ENCODE measurements around the gene PGAP3. TPM values are rescaled to one million over a fixed set of nuclear protein-coding genes. Genes with fewer than 3 reads are reported as not detected.
A peak's percentile ranks its signal among the peaks of the same experiment; 100 is the strongest.

PGAP3 gene
- total RNA-seq, 1 donor from 2014 or later, result 12.9 TPM

DNA sequence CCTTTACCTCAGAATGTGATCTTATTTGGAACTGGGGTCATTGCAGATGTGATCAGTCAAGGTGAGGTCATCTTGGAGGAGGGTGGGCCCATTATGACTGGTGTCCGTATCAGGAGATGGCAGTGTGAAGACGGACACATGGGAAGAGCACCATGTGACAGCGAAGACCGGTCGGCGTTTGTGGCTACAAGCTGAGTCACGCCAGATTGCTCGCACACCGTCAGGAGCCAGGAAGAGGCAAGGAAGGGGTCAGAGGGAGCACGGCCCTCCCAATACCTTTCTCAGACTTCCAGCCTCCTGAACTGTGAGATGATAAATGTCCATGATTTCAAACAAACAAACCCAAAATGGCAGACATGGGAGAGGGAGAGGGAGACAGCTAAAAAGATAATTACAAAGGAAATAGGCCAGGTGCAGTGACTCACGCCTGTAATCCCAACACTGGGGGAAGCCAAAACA lies 37.7 kb downstream of the PGAP3 start:
- H3K4me3 Mint-ChIP-seq (ENCODE audit: low read depth), result no peak overlapping the region
- intact Hi-C loops (cut with micrococcal nuclease), result no loop called here
- H3K9me3 Mint-ChIP-seq, result no peaks in the 10 kb centered on the region
- peaks cover 6% of the 10 kb centered on the region for H3K36me3 Mint-ChIP-seq (ENCODE audit: low read depth)
- no peak for DNase-seq (ENCODE audit: low spot score)
- H3K4me1 Mint-ChIP-seq (ENCODE audit: low read depth), result peaks cover 13% of the 10 kb centered on the region
- H3K27ac Mint-ChIP-seq, result no peak overlapping the region
- H3K27me3 Mint-ChIP-seq (ENCODE audit: low read depth), result no peaks in the 10 kb centered on the region

GRCh38 chr17:39648616-39649366 lies 39.1 kb downstream of the PGAP3 start:
- no peaks in the 10 kb centered on the region for H3K27me3 Mint-ChIP-seq (ENCODE audit: low read depth)
- no peaks in the 10 kb centered on the region for H3K9me3 Mint-ChIP-seq
- intact Hi-C loops (cut with micrococcal nuclease), result no loop called here
- H3K36me3 Mint-ChIP-seq (ENCODE audit: low read depth), result no peaks in the 10 kb centered on the region
- H3K4me1 Mint-ChIP-seq (ENCODE audit: low read depth), result peaks cover 11% of the 10 kb centered on the region
- H3K27ac Mint-ChIP-seq, result no peak overlapping the region
- DNase-seq (ENCODE audit: low spot score), result no peak
- H3K4me3 Mint-ChIP-seq (ENCODE audit: low read depth), result no peak overlapping the region

DNA sequence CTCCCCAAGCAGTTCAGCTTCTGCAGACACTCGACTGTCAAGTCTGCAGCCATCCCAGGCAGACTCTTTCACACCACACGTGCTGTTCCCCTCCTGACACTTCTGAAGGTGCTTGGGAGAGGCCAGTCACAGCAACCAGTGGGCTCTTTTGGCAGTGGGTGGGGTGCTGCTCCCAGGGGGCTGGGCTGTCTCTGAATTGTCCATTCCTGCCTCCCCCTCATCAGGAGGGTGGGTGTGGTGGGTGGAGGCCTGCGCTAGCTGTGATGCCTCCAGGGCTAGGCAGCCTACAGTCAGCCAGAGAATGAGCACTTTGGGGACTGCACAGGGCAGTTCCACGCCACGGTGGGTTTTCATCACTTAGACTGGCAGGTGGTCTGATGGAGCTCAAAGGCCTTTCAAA lies 40.6 kb downstream of the PGAP3 start:
- DNase-seq (ENCODE audit: low spot score), result no peak
- Mint-ChIP-seq H3K27me3 (ENCODE audit: low read depth) (no peaks in the 10 kb centered on the region), H3K27ac (no peak overlapping the region), H3K4me1 (ENCODE audit: low read depth) (peaks cover 15% of the 10 kb centered on the region), H3K36me3 (ENCODE audit: low read depth) (no peaks in the 10 kb centered on the region), H3K9me3 (no peaks in the 10 kb centered on the region), H3K4me3 (ENCODE audit: low read depth) (no peak overlapping the region)
- intact Hi-C loops (cut with micrococcal nuclease), result no loop called here

- DNase-seq (ENCODE audit: low spot score), result no peak
- Mint-ChIP-seq H3K4me1 (ENCODE audit: low read depth) (peaks cover 26% of the 10 kb centered on the region), H3K9me3 (no peaks in the 10 kb centered on the region), H3K27ac (no peak overlapping the region), H3K36me3 (ENCODE audit: low read depth) (peaks cover 2% of the 10 kb centered on the region), H3K4me3 (ENCODE audit: low read depth) (no peak overlapping the region), H3K27me3 (ENCODE audit: low read depth) (no peaks in the 10 kb centered on the region)
- intact Hi-C loops (cut with micrococcal nuclease), result no loop called here
Measured at GRCh38 chr17:39643271-39643670, 44.6 kb downstream of the PGAP3 start.

DNA sequence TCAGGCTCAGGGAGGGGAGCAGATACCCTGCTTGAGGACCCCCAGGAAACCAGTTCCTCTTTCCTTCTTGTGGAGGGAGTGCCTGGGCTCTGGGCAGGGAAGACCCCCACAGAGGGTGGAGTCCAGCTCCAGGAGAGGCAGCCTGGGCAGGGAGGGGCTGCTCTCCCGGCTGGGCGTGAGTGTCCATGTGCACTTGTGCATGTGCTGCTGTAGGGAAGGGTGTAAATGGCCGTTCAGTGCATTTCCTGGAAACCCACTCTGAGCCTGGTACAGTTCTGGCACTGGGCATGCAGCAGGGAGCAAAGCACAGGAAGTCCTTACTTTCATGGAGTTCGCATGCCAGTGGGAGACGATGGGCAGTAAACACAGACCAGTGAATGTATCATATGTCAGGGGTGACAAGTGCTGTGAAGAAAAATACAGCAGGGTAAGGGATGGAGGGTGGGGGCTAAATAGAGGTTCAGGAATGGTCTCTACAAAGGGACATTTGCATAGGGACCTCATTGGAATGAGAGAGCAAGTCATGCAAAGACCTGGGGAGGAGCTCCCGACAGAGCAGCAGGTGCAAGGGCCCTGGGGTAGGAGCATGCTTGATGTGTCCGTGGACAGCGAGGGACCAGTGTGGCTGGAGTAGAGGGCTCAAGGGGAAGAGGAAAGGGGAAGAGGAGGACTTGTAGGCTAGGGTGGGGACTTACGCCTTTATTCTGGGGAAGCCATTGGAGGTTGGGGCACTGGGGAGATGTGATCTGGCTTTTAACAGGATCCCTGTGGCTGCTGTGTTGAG lies 45.4 kb downstream of the PGAP3 start:
- no peaks in the 10 kb centered on the region for H3K27me3 Mint-ChIP-seq (ENCODE audit: low read depth)
- peaks cover 2% of the 10 kb centered on the region for H3K36me3 Mint-ChIP-seq (ENCODE audit: low read depth)
- H3K9me3 Mint-ChIP-seq, result no peaks in the 10 kb centered on the region
- no peak overlapping the region for H3K4me3 Mint-ChIP-seq (ENCODE audit: low read depth)
- intact Hi-C loops (cut with micrococcal nuclease), result no loop called here
- no peak for DNase-seq (ENCODE audit: low spot score)
- no peak overlapping the region for H3K27ac Mint-ChIP-seq
- peaks cover 34% of the 10 kb centered on the region for H3K4me1 Mint-ChIP-seq (ENCODE audit: low read depth)

DNA sequence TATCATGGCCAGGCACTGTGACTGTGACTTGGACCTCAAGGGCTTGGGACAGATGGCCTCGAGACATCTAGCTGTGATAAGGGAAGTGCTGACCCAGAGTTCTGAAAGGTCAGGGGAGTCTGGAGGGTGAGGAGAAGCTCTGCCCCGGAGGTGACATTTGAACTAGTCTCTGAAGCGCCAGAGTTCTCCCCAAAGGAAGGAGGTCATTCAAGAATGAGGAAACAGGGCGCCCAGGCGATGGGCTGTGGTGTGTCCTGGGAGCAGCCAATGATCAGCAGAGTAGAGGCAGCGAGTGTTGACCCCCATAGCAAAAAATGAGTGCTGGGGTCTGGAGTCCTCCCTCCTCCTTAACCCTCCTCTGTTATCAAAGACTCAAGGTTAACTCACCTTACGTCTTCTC lies 46.0 kb downstream of the PGAP3 start:
- Mint-ChIP-seq H3K4me3 (ENCODE audit: low read depth) (no peak overlapping the region), H3K36me3 (ENCODE audit: low read depth) (peaks cover 2% of the 10 kb centered on the region), H3K9me3 (no peaks in the 10 kb centered on the region), H3K27ac (no peak overlapping the region), H3K4me1 (ENCODE audit: low read depth) (peaks cover 34% of the 10 kb centered on the region), H3K27me3 (ENCODE audit: low read depth) (no peaks in the 10 kb centered on the region)
- intact Hi-C loops (cut with micrococcal nuclease), result no loop called here
- DNase-seq (ENCODE audit: low spot score), result no peak

DNA sequence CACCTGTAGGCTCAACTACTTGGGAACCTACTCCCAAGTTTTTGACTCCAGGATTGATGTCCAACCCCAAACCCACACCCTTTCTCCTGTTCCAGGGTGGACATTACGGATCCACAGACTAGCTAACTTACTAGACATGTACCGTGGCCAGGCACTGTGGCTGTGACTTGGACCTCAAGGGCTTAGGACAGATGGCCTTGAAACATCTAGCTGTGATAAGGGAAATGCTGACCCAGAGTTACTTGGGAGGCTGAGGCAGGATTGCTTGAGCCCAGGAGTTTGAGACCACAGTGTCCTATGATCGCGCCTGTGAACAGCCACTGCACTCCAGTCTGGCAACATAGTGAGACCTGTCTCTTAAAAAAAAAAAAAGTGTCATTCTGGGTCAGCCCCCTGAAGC lies 46.8 kb downstream of the PGAP3 start:
- no peak for DNase-seq (ENCODE audit: low spot score)
- H3K36me3 Mint-ChIP-seq (ENCODE audit: low read depth), result peaks cover 2% of the 10 kb centered on the region
- no peak overlapping the region for H3K4me3 Mint-ChIP-seq (ENCODE audit: low read depth)
- H3K27me3 Mint-ChIP-seq (ENCODE audit: low read depth), result no peaks in the 10 kb centered on the region
- intact Hi-C loops (cut with micrococcal nuclease), result no loop called here
- H3K4me1 Mint-ChIP-seq (ENCODE audit: low read depth), result peaks cover 34% of the 10 kb centered on the region
- no peaks in the 10 kb centered on the region for H3K9me3 Mint-ChIP-seq
- H3K27ac Mint-ChIP-seq, result no peak overlapping the region

GRCh38 chr17:39640591-39641031 lies 47.2 kb downstream of the PGAP3 start:
- H3K9me3 Mint-ChIP-seq, result no peaks in the 10 kb centered on the region
- no peaks in the 10 kb centered on the region for H3K27me3 Mint-ChIP-seq (ENCODE audit: low read depth)
- no peak overlapping the region for H3K27ac Mint-ChIP-seq
- peaks cover 33% of the 10 kb centered on the region for H3K4me1 Mint-ChIP-seq (ENCODE audit: low read depth)
- intact Hi-C loops (cut with micrococcal nuclease), result no loop called here
- DNase-seq (ENCODE audit: low spot score), result no peak
- H3K4me3 Mint-ChIP-seq (ENCODE audit: low read depth), result no peak overlapping the region
- peaks cover 2% of the 10 kb centered on the region for H3K36me3 Mint-ChIP-seq (ENCODE audit: low read depth)

GRCh38 chr17:39639566-39640458 lies 48.0 kb downstream of the PGAP3 start:
- intact Hi-C loops (cut with micrococcal nuclease), result loop anchor here (5.0 kb wide), 1 partner anchor 112 kb away; no protein-coding TSS in a partner anchor
- H3K36me3 Mint-ChIP-seq (ENCODE audit: low read depth), result peaks cover 2% of the 10 kb centered on the region
- H3K27ac Mint-ChIP-seq, result no peak overlapping the region
- H3K27me3 Mint-ChIP-seq (ENCODE audit: low read depth), result no peaks in the 10 kb centered on the region
- H3K4me3 Mint-ChIP-seq (ENCODE audit: low read depth), result no peak overlapping the region
- H3K9me3 Mint-ChIP-seq, result no peaks in the 10 kb centered on the region
- DNase-seq (ENCODE audit: low spot score), result no peak
- H3K4me1 Mint-ChIP-seq (ENCODE audit: low read depth), result peaks cover 29% of the 10 kb centered on the region

- intact Hi-C loops (cut with micrococcal nuclease), result loop anchor here (5.0 kb wide), 1 partner anchor 113 kb away; no protein-coding TSS in a partner anchor
- H3K4me3 Mint-ChIP-seq (ENCODE audit: low read depth), result no peak overlapping the region
- H3K9me3 Mint-ChIP-seq, result no peaks in the 10 kb centered on the region
- DNase-seq (ENCODE audit: low spot score), result no peak
- H3K36me3 Mint-ChIP-seq (ENCODE audit: low read depth), result peaks cover 2% of the 10 kb centered on the region
- peaks cover 31% of the 10 kb centered on the region for H3K4me1 Mint-ChIP-seq (ENCODE audit: low read depth)
- no peak overlapping the region for H3K27ac Mint-ChIP-seq
- no peaks in the 10 kb centered on the region for H3K27me3 Mint-ChIP-seq (ENCODE audit: low read depth)
Measured at GRCh38 chr17:39639043-39639442, 48.8 kb downstream of the PGAP3 start.

GRCh38 chr17:39638317-39638716 lies 49.5 kb downstream of the PGAP3 start:
- Mint-ChIP-seq H3K36me3 (ENCODE audit: low read depth) (peaks cover 2% of the 10 kb centered on the region), H3K27me3 (ENCODE audit: low read depth) (no peaks in the 10 kb centered on the region), H3K4me1 (ENCODE audit: low read depth) (peaks cover 29% of the 10 kb centered on the region), H3K9me3 (no peaks in the 10 kb centered on the region), H3K27ac (no peak overlapping the region), H3K4me3 (ENCODE audit: low read depth) (peak overlapping the region; percentile 92)
- no peak for DNase-seq (ENCODE audit: low spot score)
- intact Hi-C loops (cut with micrococcal nuclease), result loop anchor here (5.0 kb wide), 1 partner anchor 114 kb away; no protein-coding TSS in a partner anchor

DNA sequence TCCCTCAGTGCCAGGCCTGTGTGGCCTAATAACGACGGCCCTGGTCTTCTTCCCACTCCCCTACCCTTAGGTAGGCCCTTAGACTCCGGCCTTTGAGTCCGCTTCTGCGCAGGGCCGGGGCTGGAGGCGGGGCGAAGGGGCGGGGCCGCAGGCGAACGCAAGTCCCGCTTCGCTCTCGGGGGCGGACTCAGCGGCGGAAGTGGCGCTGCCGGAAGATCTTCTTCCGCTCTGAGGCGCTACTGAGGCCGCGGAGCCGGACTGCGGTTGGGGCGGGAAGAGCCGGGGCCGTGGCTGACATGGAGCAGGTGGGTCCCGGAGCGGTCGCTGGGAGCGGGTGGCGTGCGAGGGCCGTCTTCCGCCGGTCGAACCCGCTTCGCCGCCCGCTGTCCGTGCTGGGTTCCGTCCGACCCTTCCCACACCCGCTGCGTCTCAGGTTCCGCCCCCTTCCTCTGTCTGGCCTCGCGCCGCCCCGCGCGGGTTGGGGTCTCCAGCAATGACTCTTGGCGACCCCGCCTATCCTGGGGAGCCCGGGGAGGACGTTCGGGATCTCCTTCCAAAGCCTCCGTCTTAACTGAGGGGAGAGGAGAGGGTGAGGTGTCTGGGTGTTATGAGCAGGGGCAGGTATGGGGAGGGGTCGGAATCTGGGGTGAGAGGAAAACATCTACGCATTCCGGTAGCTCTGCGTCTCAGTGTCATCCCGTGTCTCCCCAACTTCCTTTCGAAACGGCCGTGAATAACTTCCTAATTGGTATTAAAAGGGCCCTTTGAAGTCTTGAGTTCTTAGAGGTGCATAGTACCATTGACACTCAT lies 50.7 kb downstream of the PGAP3 start, which contains the start of gene STARD3:
Gene STARD3 (plus strand): TSS at position 218 of the 810 bp plus-strand sequence. CDS start 16,388 bp downstream, outside the sequence.
- Mint-ChIP-seq H3K36me3 (ENCODE audit: low read depth) (peaks cover 2% of the 10 kb centered on the region), H3K4me3 (ENCODE audit: low read depth) (peak within 1 kb of the TSS; percentile 92), H3K27ac (peak within 1 kb of the TSS; percentile 71), H3K4me1 (ENCODE audit: low read depth) (peaks cover 24% of the 10 kb centered on the region), H3K9me3 (no peaks in the 10 kb centered on the region), H3K27me3 (ENCODE audit: low read depth) (no peaks in the 10 kb centered on the region)
- intact Hi-C loops (cut with micrococcal nuclease), result loop anchor here (2.0 to 5.0 kb wide), 2 partner anchors 115 to 344 kb away; partner anchors contain the start of gene PSMD3
- peak; percentile 86 for DNase-seq (ENCODE audit: low spot score)

All from activated T-helper 2 cell treated with anti-CD3 and anti-CD28 coated beads, Interferon-gamma antibody, Interleukin-2, Interleukin-4, amounts not matched to agents 10 μg/mL and 5 μg/mL and 100 μg/mL, durations not matched to agents 14 hours and 24 hours and 36 hours (primary cell).